Fibroblast of pulmonary artery (primary cell): ENCODE data around the gene SLC38A10.

Source experiments
- DNase-seq: peaks from one replicate; pipeline ENCODE4 v3.0.0-alpha.2; 2010; ENCODE audit warnings: low read depth
- H3K4me3 ChIP-seq: replicated peaks from 2 replicates; pipeline ENCODE4 v1.5.1; 2011; ENCODE audit warnings: low read depth, mild to moderate bottlenecking, control low read depth, low read length, moderate library complexity
- CTCF ChIP-seq: IDR thresholded peaks from 2 replicates; pipeline ENCODE4 v1.5.1; 2011; ENCODE audit warnings: mild to moderate bottlenecking, control low read depth, low read length, inconsistent platforms; ENCODE audit errors: missing control alignments

SLC38A10 gene

GRCh38 chr17:81253358-81254131 is 41.6 kb downstream of the SLC38A10 start:
- no peak overlapping the region for H3K4me3 ChIP-seq
- peak; percentile 52 for DNase-seq
- TF ChIP-seq CTCF = peak; percentile 72

DNA sequence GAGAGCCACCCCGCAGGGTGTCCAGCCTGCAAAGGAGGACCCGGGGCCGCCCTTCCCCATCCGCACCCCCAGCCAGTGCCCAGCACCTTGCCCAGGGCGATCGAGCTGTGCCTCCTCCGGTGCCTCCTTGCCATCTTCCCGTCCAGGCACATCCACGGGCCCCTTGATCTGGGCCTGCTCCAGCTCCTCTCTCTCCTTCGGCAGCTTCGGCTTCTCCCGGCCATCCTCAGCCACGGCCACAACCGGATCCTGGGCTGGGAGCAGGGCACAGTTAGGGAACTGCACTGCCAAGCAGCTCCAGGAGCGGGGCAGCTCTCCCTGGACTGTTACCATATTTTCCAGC is 42.1 kb downstream of the SLC38A10 start:
- no peak overlapping the region for H3K4me3 ChIP-seq
- no peak for DNase-seq
- TF ChIP-seq CTCF = no peak

- no peak for TF ChIP-seq CTCF
- no peak overlapping the region for H3K4me3 ChIP-seq
- DNase-seq = no peak
These were observed 42.7 kb downstream of the SLC38A10 start for GRCh38 chr17:81252326-81252986.

GRCh38 chr17:81251709-81252301 is 43.3 kb downstream of the SLC38A10 start:
- no peak for DNase-seq
- H3K4me3 ChIP-seq = no peak overlapping the region
- no peak for TF ChIP-seq CTCF

GRCh38 chr17:81251094-81251708 is 43.9 kb downstream of the SLC38A10 start:
- no peak for TF ChIP-seq CTCF
- H3K4me3 ChIP-seq = no peak overlapping the region
- no peak for DNase-seq

- no peak for DNase-seq
- H3K4me3 ChIP-seq = no peak overlapping the region
- TF ChIP-seq CTCF = no peak
These were observed 44.6 kb downstream of the SLC38A10 start for GRCh38 chr17:81250286-81251093.
